Keratinocyte (primary cell): Measurements from ENCODE around the gene FAM20C. TPM values are rescaled to one million over a fixed set of nuclear protein-coding genes. Genes with fewer than 3 reads are reported as not detected.

Source experiments
- DNase-seq: peaks from one replicate; pipeline ENCODE4 v3.0.0-alpha.2; 2011; ENCODE audit warnings: low read depth, missing footprints, low spot score
- FAIRE-seq: peaks from 2 replicates; lab custom pipeline; 2011; peaks lifted over from hg19 to GRCh38; lab: Jason Lieb, UNC
- H2AFZ ChIP-seq: 2 replicates; pipeline ENCODE4 v1.6.0; 2012; ENCODE audit warnings: low read length, control low read depth, inconsistent platforms; ENCODE audit not compliant: control insufficient read depth
- H3K27ac ChIP-seq: 2 replicates; pipeline ENCODE4 v1.5.1; 2011; ENCODE audit warnings: low read length; ENCODE audit not compliant: control insufficient read depth, insufficient read depth
- H3K27me3 ChIP-seq: 3 replicates; pipeline ENCODE4 v1.6.0; 2011; ENCODE audit warnings: low read length; ENCODE audit not compliant: control insufficient read depth, insufficient read depth; ENCODE audit errors: extremely low read depth
- H3K36me3 ChIP-seq, 2 experiments: 2 replicates in 1 of 2; 3 replicates in 1 of 2; pipeline ENCODE4 v1.5.1; 2011; ENCODE audit warnings: low read length in 2 of 2, mild to moderate bottlenecking in 1 of 2; ENCODE audit not compliant: control insufficient read depth in 2 of 2, insufficient read depth in 2 of 2; ENCODE audit errors: extremely low read depth in 1 of 2
- H3K4me1 ChIP-seq: 3 replicates; pipeline ENCODE4 v1.5.1; 2011; ENCODE audit warnings: low read length; ENCODE audit not compliant: control insufficient read depth, insufficient read depth; ENCODE audit errors: extremely low read depth
- H3K4me2 ChIP-seq: 3 replicates; pipeline ENCODE4 v1.6.0; 2011; ENCODE audit warnings: low read depth, low read length; ENCODE audit not compliant: control insufficient read depth, insufficient read depth; ENCODE audit errors: extremely low read depth
- H3K4me3 ChIP-seq, 3 experiments: fragments of 200-600 bp in 1 of 3; sonication (generic) in 1 of 3; 2 replicates in 2 of 3; 3 replicates in 1 of 3; pipeline ENCODE4 v1.5.1; 2011 to 2016; ENCODE audit warnings: low read length in 3 of 3, mild to moderate bottlenecking in 3 of 3, control low read depth in 2 of 3, inconsistent platforms in 1 of 3, low read depth in 1 of 3, mixed read lengths in 1 of 3, mixed run types in 1 of 3, moderate library complexity in 1 of 3; ENCODE audit not compliant: control insufficient read depth in 2 of 3, insufficient read depth in 2 of 3; ENCODE audit errors: extremely low read depth in 1 of 3
- H3K79me2 ChIP-seq: 2 replicates; pipeline ENCODE4 v1.6.0; 2012; ENCODE audit warnings: low read length; ENCODE audit not compliant: control insufficient read depth, insufficient read depth
- H3K9ac ChIP-seq: 3 replicates; pipeline ENCODE4 v1.6.0; 2011; ENCODE audit warnings: low read length; ENCODE audit not compliant: control insufficient read depth, insufficient read depth; ENCODE audit errors: extremely low read depth
- H3K9me1 ChIP-seq: 3 replicates; pipeline ENCODE4 v1.6.0; 2011; ENCODE audit warnings: low read length; ENCODE audit not compliant: control insufficient read depth, insufficient read depth; ENCODE audit errors: extremely low read depth
- H3K9me3 ChIP-seq: 2 replicates; pipeline ENCODE4 v1.5.1; 2012; ENCODE audit warnings: low read depth, low read length; ENCODE audit not compliant: control insufficient read depth
- H4K20me1 ChIP-seq: 3 replicates; pipeline ENCODE4 v1.6.0; 2011; ENCODE audit warnings: low read length; ENCODE audit not compliant: control insufficient read depth, insufficient read depth; ENCODE audit errors: extremely low read depth
- EZH2 ChIP-seq: IDR thresholded peaks from one replicate; pipeline ENCODE4 v1.6.1; 2012; ENCODE audit warnings: inconsistent platforms, mild to moderate bottlenecking, low read length, moderate library complexity
- dilution Hi-C: fragments of 300-500 bp; cut with MboI; formaldehyde crosslinking; loops from one replicate; pipeline ENCODE4 v1.7.0; 2020; ENCODE audit warnings: low sequenced_read_pairs; ENCODE audit not compliant: extremely low pct_ligation_motif_present
- polyA plus RNA-seq, 5 experiments: library from polyadenylated mRNA; depleted of rRNA in 3 of 5; stranded (reverse) in 3 of 5; stranded (forward) in 1 of 5; unstranded in 1 of 5; fragments of >200 nt; gene quantifications; 1 replicate in 1 of 5; 2 replicates in 3 of 5; 3 replicates in 1 of 5; pipeline versions ENCODE4 v1.2.1 to v1.2.3, GENCODE V29; 2011 to 2012; ENCODE audit warnings: missing spikeins in 2 of 5, low read depth in 1 of 5, low replicate concordance in 1 of 5
- TF ChIP-seq, protein P1 (sequence below), 3 experiments: IDR thresholded peaks in 1 of 3; conservative IDR thresholded peaks in 1 of 3; optimal IDR thresholded peaks in 1 of 3; 2 replicates in 2 of 3; 3 replicates in 1 of 3; pipeline versions ENCODE3 to v1.5.1; 2011; ENCODE audit warnings: low read length in 3 of 3, mild to moderate bottlenecking in 3 of 3, moderate library complexity in 2 of 3, control low read depth in 1 of 3, inconsistent platforms in 1 of 3; ENCODE audit not compliant: insufficient read depth in 2 of 3; ENCODE audit errors: extremely low read depth in 1 of 3

Gene FAM20C
- polyA plus RNA-seq, 1 donor (not counting 4 experiments of a cell fraction or from before 2014, with no cell fraction given) = 3.8 TPM

DNA sequence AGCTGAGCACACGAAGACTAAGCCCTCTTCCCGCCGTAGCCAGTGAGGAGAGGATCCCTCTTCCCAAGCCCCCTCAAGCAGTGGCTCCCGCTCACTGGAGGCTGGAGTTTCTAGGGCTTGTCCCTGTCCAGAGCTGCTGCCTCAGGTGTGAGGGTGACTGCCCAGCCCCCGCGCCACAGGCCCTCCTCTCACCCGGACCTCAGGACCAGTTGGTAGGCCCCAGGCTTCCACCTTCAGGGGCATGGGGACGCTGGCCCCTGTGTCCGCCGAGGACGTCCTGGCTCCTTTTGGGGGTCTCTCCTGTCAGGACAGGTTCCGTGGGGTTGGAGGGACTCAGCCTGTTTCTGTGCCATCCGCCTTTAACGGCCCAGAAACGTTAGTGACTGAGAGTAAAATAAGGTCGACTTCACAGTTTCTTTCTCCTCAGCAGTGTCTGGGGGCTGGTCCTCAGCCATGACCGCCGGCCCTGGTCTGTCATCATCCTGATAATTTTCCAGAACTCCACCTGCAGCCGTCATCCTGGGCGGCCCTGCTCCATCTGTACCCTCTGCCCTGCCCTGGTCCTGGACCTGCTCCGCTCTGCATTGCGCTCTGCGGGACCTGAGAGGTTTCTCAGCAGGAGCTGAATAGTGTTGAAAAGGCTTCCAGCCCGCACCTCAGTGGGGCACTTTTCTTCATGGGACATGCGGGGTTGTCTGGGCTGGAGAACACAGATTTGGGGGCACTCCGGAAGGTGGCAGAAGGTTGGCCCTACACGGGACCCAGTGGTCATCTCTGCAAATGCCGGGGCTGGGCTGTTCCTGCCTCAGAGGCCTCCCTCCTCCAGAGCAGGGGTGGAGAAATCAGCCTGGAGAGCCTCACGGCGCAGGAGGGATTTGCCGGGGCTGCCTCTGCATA is 36.0 kb upstream of the FAM20C start:
- Histone ChIP-seq H3K4me1 (no peaks in the 10 kb centered on the region), H2AFZ (no peak overlapping the region), H3K4me3 (no peak overlapping the region), H3K4me2 (no peak overlapping the region), H3K79me2 (no peaks in the 10 kb centered on the region), H4K20me1 (no peaks in the 10 kb centered on the region), H3K9ac (no peak overlapping the region), H3K9me3 (no peaks in the 10 kb centered on the region), H3K27ac (no peak overlapping the region), H3K9me1 (no peaks in the 10 kb centered on the region), H3K36me3 (no peaks in the 10 kb centered on the region), H3K27me3 (peaks cover 10% of the 10 kb centered on the region)
- FAIRE-seq (no peak), DNase-seq (no peak)
- TF ChIP-seq, protein P1, sequence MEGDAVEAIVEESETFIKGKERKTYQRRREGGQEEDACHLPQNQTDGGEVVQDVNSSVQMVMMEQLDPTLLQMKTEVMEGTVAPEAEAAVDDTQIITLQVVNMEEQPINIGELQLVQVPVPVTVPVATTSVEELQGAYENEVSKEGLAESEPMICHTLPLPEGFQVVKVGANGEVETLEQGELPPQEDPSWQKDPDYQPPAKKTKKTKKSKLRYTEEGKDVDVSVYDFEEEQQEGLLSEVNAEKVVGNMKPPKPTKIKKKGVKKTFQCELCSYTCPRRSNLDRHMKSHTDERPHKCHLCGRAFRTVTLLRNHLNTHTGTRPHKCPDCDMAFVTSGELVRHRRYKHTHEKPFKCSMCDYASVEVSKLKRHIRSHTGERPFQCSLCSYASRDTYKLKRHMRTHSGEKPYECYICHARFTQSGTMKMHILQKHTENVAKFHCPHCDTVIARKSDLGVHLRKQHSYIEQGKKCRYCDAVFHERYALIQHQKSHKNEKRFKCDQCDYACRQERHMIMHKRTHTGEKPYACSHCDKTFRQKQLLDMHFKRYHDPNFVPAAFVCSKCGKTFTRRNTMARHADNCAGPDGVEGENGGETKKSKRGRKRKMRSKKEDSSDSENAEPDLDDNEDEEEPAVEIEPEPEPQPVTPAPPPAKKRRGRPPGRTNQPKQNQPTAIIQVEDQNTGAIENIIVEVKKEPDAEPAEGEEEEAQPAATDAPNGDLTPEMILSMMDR (optimal IDR thresholded peaks at IDR 0.05 in 1 of 3, IDR thresholded peaks at IDR 0.05 in 1 of 3, conservative IDR thresholded peaks at IDR 0.05 in 1 of 3; ENCODE audit: extremely low read depth in 1 of 3, insufficient read depth in 2 of 3, low read length in 3 of 3) = no peak
- no peak for TF ChIP-seq EZH2
- dilution Hi-C loops = no loop called here

GRCh38 chr7:157008-157310 is 35.4 kb upstream of the FAM20C start:
- no peaks in the 10 kb centered on the region for H3K9me1 ChIP-seq
- no peaks in the 10 kb centered on the region for H4K20me1 ChIP-seq
- H3K79me2 ChIP-seq = no peaks in the 10 kb centered on the region
- H3K4me2 ChIP-seq = no peak overlapping the region
- dilution Hi-C loops = no loop called here
- TF ChIP-seq EZH2 = no peak
- TF ChIP-seq, protein P1 (optimal IDR thresholded peaks at IDR 0.05 in 1 of 3, IDR thresholded peaks at IDR 0.05 in 1 of 3, conservative IDR thresholded peaks at IDR 0.05 in 1 of 3; ENCODE audit: extremely low read depth in 1 of 3, insufficient read depth in 2 of 3, low read length in 3 of 3) = no peak
- H3K9ac ChIP-seq = no peak overlapping the region
- DNase-seq (no peak), FAIRE-seq (no peak)
- H3K36me3 ChIP-seq = no peaks in the 10 kb centered on the region
- no peak overlapping the region for H2AFZ ChIP-seq
- H3K9me3 ChIP-seq = no peaks in the 10 kb centered on the region
- H3K27ac ChIP-seq = no peak overlapping the region
- H3K27me3 ChIP-seq = peaks cover 10% of the 10 kb centered on the region
- no peaks in the 10 kb centered on the region for H3K4me1 ChIP-seq
- no peak overlapping the region for H3K4me3 ChIP-seq
